HFF-Myc (cell line): ENCODE data around the gene TP63.

Experiments
- DNase-seq: peaks from one replicate; pipeline ENCODE4 v3.0.0-alpha.2; 2011; ENCODE audit warnings: low read depth; ENCODE audit errors: extremely low read depth
- H3K4me3 ChIP-seq: replicated peaks from 2 replicates; pipeline ENCODE4 v1.5.1; 2011; ENCODE audit warnings: low read depth, mild to moderate bottlenecking, control low read depth, low read length
- TF ChIP-seq, protein P1 (sequence below): IDR thresholded peaks from 2 replicates; pipeline ENCODE4 v1.5.1; 2012; ENCODE audit warnings: mild to moderate bottlenecking, low read depth, low read length, control low read depth; ENCODE audit errors: missing control alignments

Gene TP63

DNA sequence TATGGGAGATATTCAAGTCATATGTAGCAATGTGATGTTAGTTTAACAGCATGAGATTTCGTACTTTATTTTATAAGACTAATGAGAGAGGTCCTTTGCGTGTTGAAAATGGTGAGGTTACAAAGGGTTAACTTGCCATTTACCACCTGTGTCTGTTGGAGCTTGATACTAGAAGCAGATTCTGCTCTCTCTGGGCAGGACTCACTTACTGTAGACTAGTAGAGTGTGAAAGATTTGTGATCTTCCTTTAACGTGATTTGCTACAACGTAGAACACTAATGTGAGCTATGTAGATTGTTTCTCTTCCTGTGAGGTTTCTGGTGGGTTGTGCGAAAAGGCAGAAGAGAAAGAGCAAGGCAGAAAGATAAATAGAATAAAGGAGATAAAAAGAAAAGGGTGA, 1.1 kb downstream of the TP63 start:
- TF ChIP-seq, protein P1, sequence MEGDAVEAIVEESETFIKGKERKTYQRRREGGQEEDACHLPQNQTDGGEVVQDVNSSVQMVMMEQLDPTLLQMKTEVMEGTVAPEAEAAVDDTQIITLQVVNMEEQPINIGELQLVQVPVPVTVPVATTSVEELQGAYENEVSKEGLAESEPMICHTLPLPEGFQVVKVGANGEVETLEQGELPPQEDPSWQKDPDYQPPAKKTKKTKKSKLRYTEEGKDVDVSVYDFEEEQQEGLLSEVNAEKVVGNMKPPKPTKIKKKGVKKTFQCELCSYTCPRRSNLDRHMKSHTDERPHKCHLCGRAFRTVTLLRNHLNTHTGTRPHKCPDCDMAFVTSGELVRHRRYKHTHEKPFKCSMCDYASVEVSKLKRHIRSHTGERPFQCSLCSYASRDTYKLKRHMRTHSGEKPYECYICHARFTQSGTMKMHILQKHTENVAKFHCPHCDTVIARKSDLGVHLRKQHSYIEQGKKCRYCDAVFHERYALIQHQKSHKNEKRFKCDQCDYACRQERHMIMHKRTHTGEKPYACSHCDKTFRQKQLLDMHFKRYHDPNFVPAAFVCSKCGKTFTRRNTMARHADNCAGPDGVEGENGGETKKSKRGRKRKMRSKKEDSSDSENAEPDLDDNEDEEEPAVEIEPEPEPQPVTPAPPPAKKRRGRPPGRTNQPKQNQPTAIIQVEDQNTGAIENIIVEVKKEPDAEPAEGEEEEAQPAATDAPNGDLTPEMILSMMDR: no peak
- DNase-seq: no peak
- no peak overlapping the region for H3K4me3 ChIP-seq

DNA sequence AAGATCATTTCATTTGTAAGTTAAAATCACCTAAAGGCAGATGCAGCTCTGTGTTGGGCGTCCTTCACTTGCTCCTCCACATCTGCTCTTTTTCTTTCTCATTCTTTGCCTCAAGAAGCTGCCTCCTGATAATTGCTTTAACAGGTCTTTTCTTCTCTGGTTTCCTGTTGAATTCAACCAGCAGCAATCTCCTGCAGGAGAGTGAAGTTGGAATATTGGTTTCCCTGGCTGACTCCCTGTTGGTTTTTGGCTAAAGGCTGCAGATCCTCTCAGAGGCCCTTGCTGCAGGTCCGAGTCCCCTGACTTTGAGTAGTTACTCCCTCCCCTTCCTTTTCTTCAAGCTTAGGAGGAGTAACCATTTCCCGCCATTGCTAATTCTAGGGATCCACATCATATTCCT, 4.2 kb downstream of the TP63 start:
- no peak overlapping the region for H3K4me3 ChIP-seq
- no peak for DNase-seq
- TF ChIP-seq, protein P1: no peak

DNA sequence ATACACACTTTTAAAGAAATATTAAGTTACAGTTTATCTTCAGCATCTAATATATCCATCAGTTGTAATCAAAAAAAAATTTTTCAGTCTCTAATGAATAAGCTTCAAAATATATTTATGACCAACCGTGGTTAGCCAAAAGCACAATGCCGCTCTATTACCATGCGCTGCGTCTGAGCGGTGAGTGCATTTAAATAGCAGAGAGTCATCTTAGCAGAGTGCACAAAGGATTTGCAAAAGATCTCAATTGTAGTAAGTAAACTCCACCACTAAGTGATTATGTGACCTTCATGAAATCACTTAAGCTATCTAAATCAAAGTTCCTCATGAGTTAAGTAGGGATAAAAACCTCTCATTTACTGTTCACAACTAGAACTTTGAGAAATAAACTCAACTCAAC, 4.9 kb downstream of the TP63 start:
- no peak for DNase-seq
- TF ChIP-seq, protein P1: no peak
- no peak overlapping the region for H3K4me3 ChIP-seq

DNA sequence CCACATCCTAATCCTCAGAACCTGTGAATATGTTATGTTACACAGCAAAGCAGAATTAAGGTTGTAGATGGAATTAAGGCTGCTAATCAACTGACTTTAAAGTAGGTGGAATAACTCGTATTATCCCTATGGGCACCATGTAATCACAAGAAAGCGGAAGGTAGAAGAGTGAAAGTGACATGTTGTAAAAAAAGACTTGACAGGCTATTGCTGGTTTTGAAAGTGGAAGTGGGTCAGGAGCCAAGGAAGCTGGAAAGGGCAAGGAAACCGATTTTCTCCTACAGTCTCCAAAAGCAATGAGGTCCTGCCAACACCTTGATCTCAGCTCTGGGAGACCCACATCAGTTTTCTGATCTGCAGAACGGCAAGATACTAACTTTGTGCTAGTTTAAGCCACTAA, 6.6 kb downstream of the TP63 start:
- no peak overlapping the region for H3K4me3 ChIP-seq
- TF ChIP-seq, protein P1: no peak
- no peak for DNase-seq

DNA sequence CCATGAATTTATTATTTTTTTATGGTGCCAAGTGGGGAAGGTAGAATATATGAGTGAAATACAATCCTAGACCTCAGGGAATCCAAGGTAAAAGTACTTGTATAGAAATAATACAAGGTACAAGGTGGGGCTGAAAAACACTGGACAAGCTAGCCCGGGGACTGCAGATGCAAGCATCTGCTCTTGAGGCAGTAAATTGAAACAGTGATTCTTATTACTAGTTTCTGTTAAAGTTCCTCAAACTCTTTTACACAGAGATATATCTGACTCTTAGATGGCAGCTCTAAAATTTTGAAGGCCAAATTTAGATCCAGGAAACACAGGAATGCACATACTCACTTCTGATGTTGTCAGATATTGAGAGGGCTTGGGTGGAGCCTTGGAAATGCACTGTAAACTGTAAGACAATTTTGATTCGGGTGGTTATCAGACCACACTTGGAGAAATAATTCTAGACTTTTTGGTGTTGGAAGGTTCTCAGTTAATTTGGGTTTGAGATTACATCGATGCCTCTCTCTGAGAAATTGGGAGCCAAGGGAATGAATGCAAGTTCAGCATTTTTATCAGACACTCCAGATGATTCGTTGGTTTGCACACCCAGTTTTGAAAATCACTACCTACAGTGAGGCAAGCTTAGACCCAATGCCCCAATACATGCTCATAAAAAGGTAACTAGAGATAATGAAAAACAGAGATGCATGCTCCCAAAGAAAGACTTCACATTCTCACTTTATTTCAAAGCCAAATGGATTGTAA, 7.3 kb downstream of the TP63 start:
- TF ChIP-seq, protein P1: no peak
- no peak overlapping the region for H3K4me3 ChIP-seq
- DNase-seq: no peak

DNA sequence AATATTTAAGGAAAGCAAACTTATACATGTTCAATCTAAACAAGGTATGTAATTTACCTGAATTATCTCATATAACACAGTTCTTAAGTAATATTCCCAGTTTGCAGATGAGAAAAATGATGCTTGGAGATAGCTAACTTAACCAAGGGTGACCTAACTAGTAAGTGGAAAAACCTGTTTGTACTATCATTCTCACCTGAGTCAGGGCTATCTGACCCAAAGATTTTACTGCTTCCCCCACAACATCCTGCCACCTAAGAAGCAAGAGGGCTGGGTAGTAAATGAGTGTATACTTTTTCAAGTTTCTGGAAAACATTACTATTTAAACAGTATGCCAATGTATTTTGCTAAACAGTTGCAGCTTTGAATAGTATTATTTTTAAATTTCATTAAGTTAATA, 10.6 kb downstream of the TP63 start:
- TF ChIP-seq, protein P1: no peak
- no peak for DNase-seq
- H3K4me3 ChIP-seq: no peak overlapping the region
